ELF-1 (cell line): ENCODE measurements around the gene GTF2F1.
"Not testable (repeated sequence)": the region's sequence is repeated elsewhere in the genome, so short reads cannot be mapped to it uniquely, and the experiment has no call there.

Experiments used
- DNase-seq: peaks from one replicate; pipeline ENCODE4 v3.0.0-alpha.2; 2016; ENCODE audit warnings: low read depth, low spot score

GTF2F1 gene

DNA sequence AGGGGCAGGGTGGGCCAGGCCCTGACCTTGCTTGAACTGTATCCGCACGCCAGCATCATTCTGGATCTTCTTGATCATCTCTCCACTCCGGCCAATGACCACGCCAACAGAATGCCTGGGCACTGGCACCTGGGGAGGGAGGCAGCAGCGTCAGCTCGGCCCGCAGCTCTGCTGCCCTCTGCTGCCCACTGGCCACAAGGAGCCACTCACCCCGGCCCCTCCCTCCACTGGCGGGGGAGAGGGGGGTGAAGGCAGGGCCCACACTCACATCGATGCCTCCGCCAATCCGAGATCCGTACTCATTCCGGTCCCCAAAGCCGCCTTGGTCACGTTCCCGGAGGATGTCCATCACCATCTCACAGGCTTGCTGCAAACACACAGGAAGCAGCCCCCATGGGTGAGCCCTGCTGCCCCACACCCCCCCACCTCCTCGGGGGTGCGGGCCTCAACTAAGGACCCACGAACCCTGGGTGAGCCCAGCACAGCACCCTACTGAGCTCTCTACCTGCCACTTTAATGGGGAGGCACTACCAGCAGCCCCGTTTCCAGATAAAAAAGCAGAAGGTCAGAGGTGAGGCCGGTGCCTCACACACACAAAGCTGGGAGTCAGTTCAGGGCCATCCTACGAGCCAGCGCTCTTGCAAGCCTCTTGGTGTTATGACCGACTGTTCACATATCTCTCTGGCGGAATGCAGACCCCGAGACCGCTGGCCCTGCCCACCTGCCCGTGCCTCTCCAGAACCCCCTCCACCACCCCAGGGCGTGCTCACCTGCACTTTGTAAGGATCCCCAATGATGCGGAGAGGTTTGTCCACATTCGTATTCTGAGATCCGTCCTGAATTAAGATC, 25.0 kb upstream of the GTF2F1 start:
- DNase-seq: peak; percentile 49

DNA sequence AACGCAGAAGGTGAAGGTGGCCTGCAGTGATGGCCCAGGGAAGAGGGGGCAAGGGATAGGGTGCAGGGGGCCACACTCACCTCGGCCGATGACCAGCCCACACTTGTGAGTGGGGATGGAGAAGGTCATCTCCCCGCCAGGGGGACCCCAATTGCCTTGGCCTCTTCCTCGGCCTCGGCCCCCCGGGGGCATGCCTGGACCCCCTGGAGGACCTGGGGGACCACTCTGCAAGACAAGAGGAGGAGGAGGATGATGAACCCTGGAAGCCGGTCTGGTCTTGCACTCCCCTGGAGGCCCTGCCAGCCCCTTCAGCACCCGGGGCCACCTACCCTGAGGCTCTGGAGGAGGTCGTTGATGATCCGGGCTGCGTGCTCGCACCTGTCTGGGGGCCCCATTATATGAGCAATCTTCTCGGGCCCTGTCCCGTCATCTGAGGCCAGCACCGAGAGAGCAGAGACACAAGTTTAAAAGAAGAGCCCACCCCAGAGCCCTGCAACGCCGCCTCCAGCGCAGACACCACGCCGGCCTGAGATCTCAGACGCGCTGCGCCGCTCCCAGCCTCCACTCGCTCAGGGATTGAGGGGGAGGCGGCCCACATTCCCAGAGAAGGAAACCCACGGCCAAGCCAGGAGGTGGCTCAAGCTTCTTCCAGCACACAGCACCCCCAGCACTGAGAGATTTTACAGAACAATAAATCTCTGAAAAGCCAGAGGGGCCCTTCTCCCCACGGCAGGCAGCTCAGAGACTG, 23.9 kb upstream of the GTF2F1 start:
- DNase-seq: no peak

DNA sequence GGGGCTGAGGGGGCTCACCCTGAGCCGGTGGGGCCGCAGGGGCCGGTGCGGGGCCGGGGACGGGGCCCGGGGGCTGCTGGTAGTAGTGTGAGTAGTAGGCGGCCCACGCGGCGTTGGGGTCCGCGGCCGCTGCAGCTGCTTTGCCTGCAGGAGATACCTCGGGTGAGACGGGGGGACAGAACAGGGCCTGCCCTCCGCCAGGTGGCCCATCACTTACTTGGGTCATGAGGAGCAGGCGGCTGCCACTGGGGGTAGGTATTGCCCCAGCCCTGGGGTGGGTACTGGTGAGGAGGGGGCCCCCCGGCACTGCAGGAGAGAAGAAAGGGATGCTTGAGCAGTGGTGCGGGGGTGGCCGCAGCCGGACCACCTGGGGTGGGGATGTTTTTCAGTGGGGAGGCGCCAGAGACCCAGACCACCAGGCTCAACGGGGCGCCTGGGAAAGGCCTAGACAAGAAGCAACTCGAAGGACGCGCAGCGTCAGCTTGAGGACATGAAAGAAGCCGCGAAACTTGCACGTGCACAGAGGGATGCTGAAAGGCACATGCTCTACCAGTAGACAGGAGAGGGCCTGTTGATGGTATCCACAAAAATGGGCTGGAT, 22.7 kb upstream of the GTF2F1 start:
- no peak for DNase-seq

DNA sequence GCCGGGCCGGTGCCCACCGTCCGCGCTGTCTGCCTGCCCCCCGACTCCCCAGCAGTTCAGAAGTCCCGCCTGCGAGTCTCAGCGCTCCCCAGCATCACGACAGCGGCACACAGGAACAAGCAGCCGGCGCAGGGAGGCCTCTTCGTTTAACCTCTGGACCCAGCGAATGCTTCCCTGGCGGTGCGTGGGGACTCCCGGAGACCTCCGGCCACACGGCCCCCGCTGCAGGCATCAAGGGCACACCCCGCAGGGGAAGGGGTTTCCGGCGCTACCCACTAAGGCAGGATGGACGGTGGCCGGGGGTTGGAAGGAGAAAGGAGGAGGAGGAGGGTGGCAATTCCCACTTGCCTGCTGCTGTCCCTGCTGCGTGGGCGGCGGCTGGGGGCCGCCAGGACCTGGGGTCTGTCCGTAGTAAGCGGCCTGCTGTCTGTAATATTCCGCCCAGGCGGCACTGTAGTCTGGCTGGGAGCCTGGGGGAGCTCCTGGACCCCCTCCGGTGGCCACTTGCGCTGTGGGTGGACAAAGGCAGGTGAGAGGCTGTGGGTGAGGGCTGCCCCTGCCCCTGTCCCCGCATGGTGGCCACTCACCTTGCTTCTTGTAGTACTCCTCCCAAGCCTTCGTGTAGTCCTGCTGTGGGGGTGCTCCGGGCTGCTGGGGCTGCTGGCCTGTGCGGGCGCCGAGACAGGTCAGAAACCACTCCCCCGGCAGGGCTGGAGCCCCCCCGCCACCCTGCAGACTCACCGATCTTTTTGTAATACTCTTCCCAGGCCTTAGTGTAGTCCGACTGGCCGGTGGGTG, 22.0 kb upstream of the GTF2F1 start:
- DNase-seq: no peak

DNA sequence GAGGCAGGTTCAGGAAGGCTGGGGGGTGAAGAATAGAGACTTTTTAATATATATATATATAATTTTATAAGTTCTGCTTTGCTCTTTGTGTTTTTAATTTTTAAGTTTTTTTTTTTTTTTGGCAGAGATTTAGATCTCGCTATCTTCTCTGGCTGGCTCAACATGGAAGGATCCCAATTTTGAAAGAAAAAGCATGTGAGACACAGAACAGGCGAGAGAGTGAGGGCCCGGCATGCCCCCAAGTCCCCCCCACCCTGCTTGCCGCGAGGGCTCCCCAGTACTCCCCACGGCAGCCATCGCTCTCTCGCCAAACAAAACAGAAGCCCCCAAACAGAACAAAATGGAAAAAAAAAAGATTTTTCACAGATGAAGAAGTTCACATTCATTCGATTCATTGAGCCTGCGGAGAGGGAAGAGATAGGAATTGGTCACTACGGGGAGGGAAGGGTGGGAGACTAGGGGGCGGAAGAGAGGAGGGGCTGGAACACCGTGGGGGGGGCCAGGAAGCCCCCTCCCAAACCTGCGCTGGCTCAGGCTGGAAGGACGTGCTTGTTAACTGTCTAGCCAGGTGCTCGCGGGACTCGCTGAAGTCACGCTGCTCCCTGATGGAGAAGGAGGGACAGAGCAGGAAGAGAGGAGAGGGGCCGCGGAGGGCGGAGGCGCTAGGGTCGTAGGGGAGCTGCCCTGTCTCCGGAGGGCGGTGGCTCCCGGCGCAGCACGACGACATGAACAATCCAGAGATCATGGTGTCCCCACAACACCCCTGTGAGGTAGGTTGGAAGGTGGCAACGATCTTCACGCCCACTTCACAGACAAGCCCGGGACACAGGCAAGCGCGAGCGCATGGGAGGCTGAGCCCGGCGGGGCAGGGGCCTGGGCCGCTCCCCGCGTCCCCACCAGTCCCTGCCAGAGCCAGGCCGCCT, 21.0 kb upstream of the GTF2F1 start:
- no peak for DNase-seq

DNA sequence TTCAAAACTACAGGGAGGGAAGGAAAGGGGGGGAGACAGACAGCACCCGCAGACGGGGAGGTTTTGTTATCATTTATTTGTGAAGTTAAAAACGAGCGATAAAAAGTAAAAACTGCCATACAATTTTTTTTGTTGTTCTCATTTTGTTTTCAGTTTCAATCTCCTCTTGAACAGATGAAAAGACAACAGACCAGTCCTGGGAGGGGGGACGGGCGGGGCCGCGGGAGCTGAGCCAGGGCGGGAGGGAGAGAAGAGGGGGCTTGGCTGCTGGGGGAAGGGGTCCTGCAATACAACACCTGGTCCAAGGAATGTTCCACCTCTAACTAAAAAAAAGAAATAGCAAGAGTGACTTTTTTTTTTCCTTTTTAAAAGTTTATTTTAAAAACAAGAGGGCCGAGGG, 20.3 kb upstream of the GTF2F1 start:
- no peak for DNase-seq

DNA sequence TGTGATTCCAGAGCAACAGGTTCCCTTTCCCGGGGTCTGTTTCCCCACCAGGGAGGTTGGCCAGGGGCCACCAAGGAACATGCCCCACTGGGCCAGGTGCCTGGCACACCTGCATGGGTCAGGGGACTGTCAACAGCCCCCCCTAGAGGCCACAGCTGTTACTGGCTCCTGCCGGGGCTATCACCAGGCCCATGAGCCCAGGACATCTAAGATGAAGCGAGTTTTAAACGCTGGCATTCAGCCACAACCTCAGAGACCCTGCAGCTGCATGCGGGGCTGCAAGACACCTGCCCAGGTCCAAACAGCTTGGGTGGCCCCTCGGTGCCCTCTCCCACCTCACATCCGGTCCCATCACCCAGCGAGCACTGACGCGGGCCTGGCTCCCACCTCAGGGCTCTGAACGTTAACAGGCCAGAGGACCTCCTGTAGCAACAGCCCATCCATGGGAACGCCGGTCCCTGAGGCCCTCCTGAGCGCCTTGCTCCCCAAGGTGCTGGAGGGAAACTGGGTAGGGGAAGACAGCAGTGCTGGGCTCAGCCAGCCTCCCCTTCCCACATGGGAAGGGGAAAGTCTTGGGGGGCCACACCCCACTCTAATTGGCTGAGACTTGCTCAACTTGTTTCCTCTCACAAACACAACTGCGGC, 19.6 kb upstream of the GTF2F1 start:
- DNase-seq: peak; percentile 82

DNA sequence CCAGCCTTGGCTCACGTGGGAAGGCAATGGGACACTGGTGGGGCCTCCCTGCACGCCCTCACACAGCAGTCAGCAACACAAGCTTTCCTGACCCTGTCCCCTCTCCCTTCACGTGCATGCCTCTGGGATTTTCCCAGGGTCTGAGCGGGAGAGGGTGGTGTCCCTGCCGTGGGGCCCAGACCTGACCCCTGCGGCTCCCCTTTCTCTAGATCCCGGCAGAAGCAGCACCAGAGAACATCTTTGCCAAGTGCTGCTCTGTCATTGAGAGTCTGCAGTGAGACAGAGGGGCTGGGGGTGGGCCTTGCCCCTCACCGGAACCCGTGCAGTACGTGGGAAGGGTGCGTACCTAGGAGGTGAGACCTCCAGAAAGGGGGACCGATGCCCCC, 19.1 kb upstream of the GTF2F1 start:
- DNase-seq: no peak

DNA sequence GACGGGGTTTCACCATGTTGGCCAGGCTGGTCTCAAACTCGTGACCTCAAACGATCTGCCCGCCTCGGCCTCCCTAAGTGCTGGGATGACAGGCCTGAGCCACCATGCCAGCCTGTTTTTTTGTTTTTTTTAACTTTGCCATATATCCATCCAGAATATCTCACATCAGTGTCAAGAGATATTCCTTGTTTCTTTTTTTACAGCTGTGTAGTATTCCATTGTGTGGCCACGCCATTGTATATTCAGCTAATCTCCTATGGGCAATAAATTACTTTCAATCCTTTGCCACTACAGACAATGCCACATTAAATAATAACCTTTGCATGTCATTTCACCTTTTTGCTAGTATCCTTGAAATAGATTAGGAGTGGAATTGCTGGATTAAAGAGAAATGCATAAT, 16.4 kb upstream of the GTF2F1 start:
- no peak for DNase-seq

DNA sequence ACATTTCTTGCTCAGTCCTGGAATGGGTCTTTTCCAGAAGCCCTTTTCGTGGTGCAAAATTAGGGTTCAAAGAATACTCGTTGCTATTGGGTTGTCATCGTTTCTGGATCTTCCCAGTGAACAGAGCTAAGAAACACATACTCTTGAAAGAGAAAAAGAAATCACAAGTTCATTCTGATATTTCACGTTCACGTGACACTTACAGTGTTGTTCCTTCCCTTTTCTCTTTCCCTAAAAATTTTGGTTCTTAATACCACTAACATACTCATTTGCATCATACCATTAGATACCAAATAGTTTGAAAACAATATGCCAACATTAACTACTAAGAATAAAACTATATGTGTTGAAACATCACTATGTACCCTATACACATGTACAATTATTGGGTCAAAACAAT, 13.4 kb upstream of the GTF2F1 start:
- no peak for DNase-seq

DNA sequence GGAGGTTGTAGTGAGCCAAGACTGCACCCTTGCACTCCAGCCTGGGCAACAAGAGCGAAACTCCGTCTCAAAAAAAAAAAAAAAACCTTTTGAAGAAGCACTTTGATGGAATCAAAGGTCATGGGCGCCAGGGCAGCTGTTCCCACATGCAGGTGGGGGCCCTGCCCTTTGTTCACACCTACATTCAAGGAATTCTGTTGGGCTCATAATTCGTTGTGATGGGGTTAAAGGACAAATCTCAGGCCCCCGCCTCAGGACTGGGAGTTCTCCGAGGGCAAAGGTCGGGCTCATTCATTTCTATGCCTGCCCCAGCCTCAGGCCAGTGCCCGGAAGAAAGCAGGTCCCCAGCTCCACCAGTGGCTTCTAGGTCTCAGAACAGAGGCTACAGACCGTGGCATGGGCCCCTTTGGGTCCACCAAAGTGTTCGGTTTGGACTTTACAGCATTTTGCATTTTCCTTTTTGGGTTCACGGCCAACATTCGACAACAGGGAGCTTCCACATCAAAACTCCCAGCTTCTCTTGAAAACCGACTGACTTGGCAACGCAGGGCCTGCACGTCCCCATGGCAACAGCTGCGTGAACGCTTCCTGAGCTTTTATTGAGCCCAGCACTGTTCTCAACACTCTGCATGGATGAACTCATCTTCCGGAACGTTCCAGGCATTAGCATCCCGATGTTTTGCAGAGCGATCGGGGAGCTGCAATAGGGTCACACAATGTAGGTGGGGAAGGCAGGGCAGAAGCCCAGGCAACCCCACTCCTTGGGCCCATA, 10.1 kb upstream of the GTF2F1 start:
- DNase-seq: no peak

DNA sequence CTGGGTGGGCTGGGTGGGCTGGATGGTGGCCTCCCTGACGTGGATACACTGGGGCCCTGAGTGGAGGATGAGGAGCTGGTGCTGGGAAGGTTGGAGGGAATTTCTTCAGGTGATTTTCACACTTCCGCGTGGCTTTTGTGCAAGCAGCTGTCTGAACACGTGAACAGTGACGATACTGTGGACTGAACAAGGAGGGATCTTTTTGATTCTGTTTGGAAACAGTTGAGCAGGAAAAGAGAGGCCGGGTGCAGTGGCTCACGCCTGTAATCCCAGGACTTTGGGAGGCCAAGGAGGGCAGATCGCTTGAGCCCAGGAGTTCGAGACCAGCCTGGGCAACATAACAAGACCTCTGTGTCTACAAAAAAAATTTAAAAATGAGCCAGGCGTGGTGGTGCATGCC, 9.1 kb upstream of the GTF2F1 start:
- no peak for DNase-seq

DNA sequence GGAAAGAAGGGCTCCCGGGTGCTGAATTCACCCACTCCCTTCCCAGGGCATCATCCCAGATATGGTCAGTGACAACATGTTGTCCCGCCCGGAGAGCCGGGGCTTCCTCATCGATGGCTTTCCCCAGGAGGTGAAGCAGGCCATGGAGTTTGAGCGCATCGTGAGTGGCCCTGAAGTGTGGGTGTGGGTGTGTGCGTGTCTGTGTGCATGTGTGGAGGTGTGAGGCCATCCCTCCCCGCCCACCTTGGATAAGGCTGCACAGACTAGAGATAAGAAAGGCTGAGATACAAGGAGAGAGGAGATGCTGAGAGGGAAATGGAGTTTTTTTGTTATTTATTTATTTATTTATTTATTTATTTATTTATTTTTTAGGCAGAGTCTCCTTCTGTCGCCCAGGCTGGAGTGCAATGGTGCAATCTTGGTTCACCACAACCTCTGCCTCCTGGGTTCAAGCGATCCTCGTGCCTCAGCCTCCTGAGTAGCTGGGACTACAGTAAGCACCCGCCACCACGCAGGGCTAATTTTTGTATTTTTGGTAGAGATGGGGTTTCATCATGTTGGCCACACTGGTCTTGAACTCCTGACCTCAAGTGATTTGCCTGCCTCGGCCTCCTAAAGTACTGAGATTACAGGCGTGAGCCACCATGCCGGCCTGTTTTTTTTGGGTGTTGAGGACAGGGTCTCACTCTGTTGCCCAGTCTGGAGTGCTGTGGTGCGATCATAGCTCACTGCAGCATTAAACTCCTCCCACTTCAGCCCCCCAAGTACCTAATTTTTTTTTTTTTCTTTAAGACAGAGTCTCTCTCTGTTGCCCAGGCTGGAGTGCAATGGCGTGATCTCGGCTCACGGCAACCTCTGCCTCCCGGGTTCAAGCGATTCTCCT, 7.3 kb upstream of the GTF2F1 start:
- DNase-seq: not testable (repeated sequence)

DNA sequence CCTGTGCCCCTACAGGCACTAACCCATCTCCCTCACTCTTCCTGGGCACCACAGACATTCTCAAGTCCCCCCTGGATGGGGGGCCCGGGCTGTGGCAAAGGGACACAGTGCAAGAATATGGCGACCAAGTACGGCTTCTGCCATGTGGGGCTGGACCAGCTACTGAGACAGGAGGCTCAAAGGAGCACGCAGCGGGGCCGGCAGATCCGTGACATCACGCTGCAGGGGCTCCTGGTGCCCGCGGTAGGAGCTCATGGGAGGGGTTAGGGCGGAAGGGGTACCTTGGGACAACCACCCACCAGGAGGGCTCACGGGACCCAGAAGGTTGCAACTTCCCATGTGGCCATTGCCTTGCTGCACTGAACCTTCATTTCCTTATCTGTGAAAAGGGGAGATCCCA, 3.3 kb upstream of the GTF2F1 start:
- no peak for DNase-seq

DNA sequence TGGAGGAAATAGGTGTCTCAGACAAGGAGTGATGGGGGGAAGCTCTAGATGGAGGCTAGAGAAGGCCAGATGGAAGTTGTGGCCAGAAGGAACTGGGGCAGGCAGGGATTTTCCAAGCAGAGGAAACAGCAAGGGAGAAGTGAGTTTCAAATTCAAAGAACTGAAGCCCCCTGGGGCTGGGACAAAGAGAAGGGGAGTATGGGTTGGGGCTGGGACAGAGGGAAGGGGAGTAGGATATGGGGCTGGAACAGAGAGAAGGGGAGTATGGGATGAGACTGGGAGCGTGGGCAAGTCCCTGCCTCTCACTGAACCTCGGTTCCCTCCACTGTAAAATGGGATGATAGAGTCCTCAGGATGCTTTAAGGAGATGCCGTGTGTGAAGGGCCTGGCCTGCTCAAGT, 1.9 kb upstream of the GTF2F1 start:
- DNase-seq: no peak

DNA sequence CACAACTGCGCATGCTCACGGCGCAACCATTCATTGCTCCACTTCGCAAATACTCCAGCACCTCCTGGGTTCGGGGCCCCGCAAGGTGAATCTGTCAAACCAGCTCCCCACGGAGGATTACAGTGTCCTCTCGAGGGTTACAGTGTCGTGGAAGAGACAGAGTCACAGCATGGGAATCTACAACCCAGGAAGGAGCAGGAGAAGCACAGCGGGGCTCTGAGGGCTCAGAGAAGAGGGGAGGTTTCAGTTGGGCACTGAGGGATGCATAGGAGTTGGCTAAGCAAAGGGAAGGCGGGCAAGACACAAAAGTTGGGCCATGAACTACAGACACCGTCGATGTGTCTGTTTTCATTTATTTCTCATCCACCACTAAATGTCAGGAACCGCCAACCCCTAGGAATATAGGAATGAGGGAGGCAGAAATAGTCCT, 1.0 kb upstream of the GTF2F1 start:
- DNase-seq: no peak

DNA sequence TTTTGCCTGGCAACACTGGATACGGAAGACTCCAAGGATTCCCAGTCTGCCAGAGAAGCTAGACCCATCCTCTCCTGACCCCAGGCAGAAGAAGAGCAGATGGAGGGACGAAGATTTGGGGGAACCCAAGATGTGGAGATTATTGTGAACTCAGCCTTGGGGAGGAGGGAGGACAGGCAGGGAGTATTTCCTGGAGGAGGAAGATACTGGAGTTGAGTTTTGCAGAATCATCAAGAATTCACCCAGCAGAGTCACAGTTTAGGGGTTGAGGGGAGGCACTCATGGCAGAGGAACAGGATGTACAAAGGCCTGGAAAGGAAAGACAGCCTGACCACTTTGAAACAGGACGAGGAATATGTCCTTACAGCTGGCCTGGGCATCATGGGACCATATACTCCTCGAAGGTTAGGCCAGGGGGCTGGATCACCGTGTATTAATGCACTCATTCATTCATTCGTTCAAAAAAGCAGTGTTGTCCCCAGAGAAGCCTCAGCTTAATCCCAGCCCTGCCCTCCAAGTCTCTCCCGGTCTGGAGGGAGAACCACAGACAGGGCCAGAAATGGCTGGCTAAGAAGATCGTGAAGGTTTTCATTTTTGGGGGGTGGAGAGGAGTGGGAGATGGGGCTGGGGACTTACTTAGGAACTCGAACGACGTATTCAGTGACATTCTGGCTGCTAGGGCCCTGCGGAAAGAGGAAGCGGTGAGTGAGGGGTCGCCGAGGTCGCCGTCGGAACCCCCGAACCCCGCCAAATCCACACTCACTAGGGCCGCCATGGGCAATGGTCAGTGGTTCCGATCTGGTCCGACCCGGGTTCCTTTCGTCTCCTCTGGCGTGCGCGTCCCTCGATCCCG, 517 bp downstream of the GTF2F1 start:
- DNase-seq: no peak

DNA sequence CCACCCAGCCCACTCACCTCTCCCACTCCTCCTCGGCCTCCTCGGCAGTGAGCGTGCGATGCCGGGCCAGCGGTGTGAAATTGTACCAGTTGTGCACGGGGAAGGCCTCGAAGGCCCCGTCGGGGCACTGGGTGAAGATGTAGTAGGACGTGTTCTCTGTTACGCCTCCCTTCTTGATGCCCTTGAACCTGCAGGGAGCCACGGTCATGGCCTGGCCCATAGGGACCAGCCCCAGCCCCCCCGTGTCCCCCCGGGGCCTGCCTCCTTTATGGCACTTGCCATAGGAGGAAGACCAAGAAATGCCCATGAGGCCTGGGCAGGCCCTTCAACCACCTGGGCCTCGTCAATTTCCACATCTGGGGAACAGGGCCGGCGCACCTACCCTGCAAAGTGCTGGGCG, 5.6 kb downstream of the GTF2F1 start:
- DNase-seq: no peak
